H1 (cell line): Measurements from ENCODE around the gene MYO15A. TPM values are rescaled to one million over a fixed set of nuclear protein-coding genes. Genes with fewer than 3 reads are reported as not detected.

Experiments
- CHD2 ChIP-seq: IDR thresholded peaks from 2 replicates; pipeline ENCODE4 v1.6.1; 2012; ENCODE audit warnings: low read length, improper control_type of control experiment
- CTBP2 ChIP-seq: IDR thresholded peaks from 2 replicates; pipeline ENCODE4 v1.7.0; 2011; ENCODE audit warnings: borderline replicate concordance, mild to moderate bottlenecking, moderate library complexity, mixed read lengths, low read length; ENCODE audit not compliant: insufficient read depth, insufficient read length
- EZH2 ChIP-seq: fragments of 200-600 bp; sonication (generic); IDR thresholded peaks from 2 replicates; pipeline ENCODE4 v1.7.1; 2012; ENCODE audit warnings: low read depth, mild to moderate bottlenecking, moderate library complexity, low read length, inconsistent platforms; ENCODE audit not compliant: severe bottlenecking
- HDAC2 ChIP-seq, 2 experiments: fragments of 300-600 bp in 1 of 2; sonication (generic) in 1 of 2; IDR thresholded peaks; 2 replicates each; pipeline ENCODE4 v1.6.1; 2011 to 2012; ENCODE audit warnings: low read depth in 2 of 2, low read length in 2 of 2, mild to moderate bottlenecking in 2 of 2, moderate library complexity in 2 of 2, borderline replicate concordance in 1 of 2, inconsistent platforms in 1 of 2
- YY1 ChIP-seq: IDR thresholded peaks from 2 replicates; pipeline ENCODE4 v1.6.1; 2011; ENCODE audit warnings: low read depth, mild to moderate bottlenecking, low read length
- polyA plus RNA-seq, 7 experiments: library from polyadenylated mRNA; depleted of rRNA in 3 of 7; stranded (reverse) in 5 of 7; unstranded in 2 of 7; fragments of >200 nt in 5 of 7; fragments of 200-250 nt in 2 of 7; gene quantifications; 1 replicate in 5 of 7; 2 replicates in 1 of 7; 4 replicates in 1 of 7; pipeline versions ENCODE4 v1.2.1 to v1.2.3, GENCODE V29; 2011 to 2013; ENCODE audit warnings: missing spikeins in 2 of 7, mixed read lengths in 2 of 7
- total RNA-seq: library from RNA; stranded (reverse); fragmentation: NEBNext Ultra II Directional; extraction: Animal tissue kit (Norgen Biotek cat#: 25700); gene quantifications from 2 replicates; pipeline ENCODE4 v1.2.1, GENCODE V29; 2021

The MYO15A gene
- total and polyA plus RNA-seq, 2 of the 8 experiments (the other 6 are each of a cell fraction or from before 2014, with no cell fraction given): 1.6 to 4.2 TPM

DNA sequence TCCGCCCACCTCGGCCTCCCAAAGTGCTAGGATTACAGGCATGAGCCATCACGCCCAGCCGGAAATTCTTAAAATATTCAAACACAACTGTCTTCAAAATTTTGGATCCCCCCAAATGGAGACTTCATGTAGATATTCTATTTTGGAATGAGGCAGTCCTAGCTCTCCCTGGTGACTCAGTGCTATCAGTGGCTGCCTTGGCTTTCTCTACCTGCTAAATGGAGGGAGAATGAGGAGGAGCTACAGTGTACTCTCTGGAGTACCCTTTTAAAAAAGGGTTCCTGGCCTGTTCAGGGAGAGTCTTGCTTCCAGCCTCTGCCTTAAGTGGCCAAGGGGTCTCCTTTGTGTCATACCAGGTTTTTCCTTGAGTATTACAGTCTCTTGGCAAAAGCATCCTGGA is 85.8 kb downstream of the MYO15A start (continued):
- TF ChIP-seq CHD2 (no peak), EZH2 (no peak), YY1 (no peak), HDAC2 (IDR thresholded peaks at IDR 0.05; ENCODE audit: borderline replicate concordance in 1 of 2, low read depth in 2 of 2, low read length in 2 of 2) (no peak), CTBP2 (no peak)
- TF ChIP-seq, all 59 proteins: peak for 0
